Cerebellar nuclear complex (tissue), 1 donor: ENCODE measurements around the gene PHKB.

Experiments used
- DNase-seq, 2 experiments: peaks; one replicate each; lab custom pipeline; 2025; lab: John Stamatoyannopoulos, UW

The PHKB gene

GRCh38 chr16:47693226-47693625 is 232.1 kb downstream of the PHKB start:
- DNase-seq, result no peak

GRCh38 chr16:47694543-47694942 is 233.4 kb downstream of the PHKB start:
- no peak for DNase-seq

- DNase-seq, result no peak
Measured at GRCh38 chr16:47695756-47696155, 234.6 kb downstream of the PHKB start.

GRCh38 chr16:47697826-47698225 is 236.7 kb downstream of the PHKB start:
- no peak for DNase-seq

- DNase-seq, result no peak
Measured at GRCh38 chr16:47699106-47699505, 238.0 kb downstream of the PHKB start.

- DNase-seq, result no peak
Measured at GRCh38 chr16:47700857-47701587, 239.9 kb downstream of the PHKB start.

- no peak for DNase-seq
Measured at GRCh38 chr16:47705266-47705665, 244.1 kb downstream of the PHKB start.

GRCh38 chr16:47711809-47712208 is 250.7 kb downstream of the PHKB start:
- DNase-seq, result no peak

- no peak for DNase-seq
Measured at GRCh38 chr16:47712276-47713224, 251.4 kb downstream of the PHKB start.

- no peak for DNase-seq
Measured at GRCh38 chr16:47713225-47713595, 252.1 kb downstream of the PHKB start.

GRCh38 chr16:47715442-47716083 is 254.4 kb downstream of the PHKB start:
- DNase-seq, result no peak

GRCh38 chr16:47716571-47716970 is 255.4 kb downstream of the PHKB start:
- no peak for DNase-seq

GRCh38 chr16:47719713-47720112 is 258.6 kb downstream of the PHKB start:
- no peak for DNase-seq

- no peak for DNase-seq
Measured at GRCh38 chr16:47721006-47721637, 260.0 kb downstream of the PHKB start.

- DNase-seq, result no peak
Measured at GRCh38 chr16:47722046-47722445, 260.9 kb downstream of the PHKB start.

GRCh38 chr16:47724115-47724785 is 263.1 kb downstream of the PHKB start:
- no peak for DNase-seq

- no peak for DNase-seq
Measured at GRCh38 chr16:47725188-47725695, 264.1 kb downstream of the PHKB start.

GRCh38 chr16:47726031-47726675 is 265.0 kb downstream of the PHKB start:
- DNase-seq, result no peak

GRCh38 chr16:47727131-47727530 is 266.0 kb downstream of the PHKB start:
- DNase-seq, result no peak

GRCh38 chr16:47728205-47728604 is 267.1 kb downstream of the PHKB start:
- no peak for DNase-seq

GRCh38 chr16:47729701-47730100 is 268.6 kb downstream of the PHKB start:
- no peak for DNase-seq
